GM19193 (cell line): ENCODE measurements around the gene ISLR.

Source experiments
- POLR2A ChIP-seq: IDR thresholded peaks from 4 replicates; pipeline ENCODE4 v1.6.1; 2011; ENCODE audit not compliant: insufficient read depth, insufficient read length; ENCODE audit errors: extremely low read depth

The ISLR gene

GRCh38 chr15:74133694-74134386 is 39.7 kb upstream of the ISLR start:
- TF ChIP-seq POLR2A, result no peak

- no peak for TF ChIP-seq POLR2A
Measured at GRCh38 chr15:74134387-74135027, 39.0 kb upstream of the ISLR start.

- no peak for TF ChIP-seq POLR2A
Measured at GRCh38 chr15:74135041-74135565, 38.4 kb upstream of the ISLR start.

GRCh38 chr15:74136540-74136813 is 37.0 kb upstream of the ISLR start:
- TF ChIP-seq POLR2A, result no peak

GRCh38 chr15:74136814-74137536 is 36.5 kb upstream of the ISLR start:
- TF ChIP-seq POLR2A, result no peak

- no peak for TF ChIP-seq POLR2A
Measured at GRCh38 chr15:74137537-74137894, 36.0 kb upstream of the ISLR start.

- no peak for TF ChIP-seq POLR2A
Measured at GRCh38 chr15:74138642-74139041, 34.9 kb upstream of the ISLR start.

- TF ChIP-seq POLR2A, result no peak
Measured at GRCh38 chr15:74141591-74141990, 31.9 kb upstream of the ISLR start.

GRCh38 chr15:74144153-74144775 is 29.2 kb upstream of the ISLR start:
- no peak for TF ChIP-seq POLR2A

GRCh38 chr15:74146277-74146800 is 27.2 kb upstream of the ISLR start:
- TF ChIP-seq POLR2A, result no peak

GRCh38 chr15:74147051-74147450 is 26.5 kb upstream of the ISLR start:
- TF ChIP-seq POLR2A, result no peak

- TF ChIP-seq POLR2A, result no peak
Measured at GRCh38 chr15:74155766-74156417, 17.6 kb upstream of the ISLR start.

GRCh38 chr15:74156678-74157411 is 16.7 kb upstream of the ISLR start:
- no peak for TF ChIP-seq POLR2A
